Stromal cell of bone marrow (primary cell): ENCODE results near the gene KPTN.

ENCODE experiments used
- DNase-seq: peaks from one replicate; pipeline ENCODE4 v3.0.0-alpha.2; 2012; ENCODE audit warnings: low read depth

Gene KPTN

GRCh38 chr19:47469363-47469700 is 14.7 kb downstream of the KPTN start:
- DNase-seq, result no peak

- no peak for DNase-seq
These were observed 16.1 kb downstream of the KPTN start for GRCh38 chr19:47467914-47468313.

- no peak for DNase-seq
These were observed 18.1 kb downstream of the KPTN start for GRCh38 chr19:47465957-47466356.

- DNase-seq, result no peak
These were observed 19.2 kb downstream of the KPTN start for GRCh38 chr19:47464675-47465419.

- DNase-seq, result no peak
These were observed 22.1 kb downstream of the KPTN start for GRCh38 chr19:47461876-47462275.

- no peak for DNase-seq
These were observed 24.5 kb downstream of the KPTN start for GRCh38 chr19:47459477-47459876.

GRCh38 chr19:47458672-47459071 is 25.3 kb downstream of the KPTN start:
- DNase-seq, result no peak

GRCh38 chr19:47456721-47457474 is 27.1 kb downstream of the KPTN start:
- no peak for DNase-seq

GRCh38 chr19:47450478-47450877 is 33.5 kb downstream of the KPTN start:
- no peak for DNase-seq

- DNase-seq, result no peak
These were observed 35.7 kb downstream of the KPTN start for GRCh38 chr19:47448360-47448727.

- DNase-seq, result no peak
These were observed 36.3 kb downstream of the KPTN start for GRCh38 chr19:47447470-47448359.

- DNase-seq, result no peak
These were observed 37.2 kb downstream of the KPTN start for GRCh38 chr19:47446534-47447469.

GRCh38 chr19:47445937-47446402 is 38.0 kb downstream of the KPTN start:
- no peak for DNase-seq

- DNase-seq, result no peak
These were observed 38.5 kb downstream of the KPTN start for GRCh38 chr19:47445527-47445926.

GRCh38 chr19:47444388-47444821 is 39.6 kb downstream of the KPTN start:
- DNase-seq, result no peak

- no peak for DNase-seq
These were observed 40.7 kb downstream of the KPTN start for GRCh38 chr19:47443331-47443730.

GRCh38 chr19:47438793-47439220 is 45.2 kb downstream of the KPTN start:
- no peak for DNase-seq

- no peak for DNase-seq
These were observed 46.5 kb downstream of the KPTN start for GRCh38 chr19:47437500-47437899.

- no peak for DNase-seq
These were observed 47.2 kb downstream of the KPTN start for GRCh38 chr19:47436712-47437401.

- no peak for DNase-seq
These were observed 48.1 kb downstream of the KPTN start for GRCh38 chr19:47435883-47436417.
